Endothelial cell of umbilical vein (primary cell): ENCODE data around the gene TSPAN14. TPM values are rescaled to one million over a fixed set of nuclear protein-coding genes. Genes with fewer than 3 reads are reported as not detected.

Experiments
- BruUV-seq: library from RNA; stranded (reverse); fragments of 400-500 nt; replicated peaks from 2 replicates; lab custom pipeline; 2021; lab: Mats Ljungman, UMichigan
- CTCF ChIA-PET: fragments of 300-600, 350-600 bp; sonication (Branson Sonifier 250); formaldehyde crosslinking; loops from one replicate; lab custom pipeline; 2021; ENCODE audit warnings: antibody characterized with exemption, inconsistent platforms; lab: Charles Lee
- POLR2A ChIA-PET: fragments of 300-600, 350-600 bp; sonication (Branson Sonifier 250); formaldehyde crosslinking; loops from one replicate; lab custom pipeline; 2021; ENCODE audit warnings: antibody characterized with exemption, inconsistent platforms; lab: Charles Lee
- DNase-seq: peaks from one replicate; pipeline ENCODE4 v3.0.0-alpha.2; 2011; ENCODE audit warnings: low read depth, low spot score
- FAIRE-seq: peaks from 2 replicates; lab custom pipeline; 2011; peaks lifted over from hg19 to GRCh38; lab: Jason Lieb, UNC
- H2AFZ ChIP-seq: 2 replicates; pipeline ENCODE4 v1.6.0; 2012; ENCODE audit warnings: low read depth, low read length, control low read depth, inconsistent platforms
- H3K27ac ChIP-seq: 2 replicates; pipeline ENCODE4 v1.5.1; 2011; ENCODE audit warnings: low read depth, mild to moderate bottlenecking, control low read depth, low read length, moderate library complexity; ENCODE audit not compliant: insufficient read depth
- H3K27me3 ChIP-seq, 2 experiments: 2 replicates each; pipeline versions ENCODE4 v1.6.0 to v1.6.1; 2011; ENCODE audit warnings: low read length in 2 of 2, mixed read lengths in 1 of 2; ENCODE audit not compliant: control insufficient read depth in 2 of 2, insufficient read depth in 2 of 2
- H3K36me3 ChIP-seq, 2 experiments: 2 replicates in 1 of 2; 3 replicates in 1 of 2; pipeline ENCODE4 v1.5.1; 2011; ENCODE audit warnings: low read length in 2 of 2, mild to moderate bottlenecking in 1 of 2, moderate library complexity in 1 of 2; ENCODE audit not compliant: control insufficient read depth in 2 of 2, insufficient read depth in 2 of 2; ENCODE audit errors: extremely low read depth in 1 of 2
- H3K4me1 ChIP-seq: 3 replicates; pipeline ENCODE4 v1.5.1; 2011; ENCODE audit warnings: mild to moderate bottlenecking, low read length; ENCODE audit not compliant: control insufficient read depth, insufficient read depth; ENCODE audit errors: extremely low read depth
- H3K4me2 ChIP-seq: 2 replicates; pipeline ENCODE4 v1.6.1; 2011; ENCODE audit warnings: low read length, control low read depth, mixed read lengths; ENCODE audit not compliant: insufficient read depth
- H3K4me3 ChIP-seq, 3 experiments: fragments of 200-600 bp in 1 of 3; sonication (generic), shearing (Covaris generic) in 1 of 3; replicated peaks in 1 of 3; 2 replicates each; pipeline ENCODE4 v1.5.1; 2011 to 2016; ENCODE audit warnings: control low read depth in 3 of 3, low read length in 3 of 3, mild to moderate bottlenecking in 2 of 3, inconsistent platforms in 1 of 3, low read depth in 1 of 3, moderate library complexity in 1 of 3; ENCODE audit not compliant: insufficient read depth in 1 of 3
- H3K79me2 ChIP-seq: 2 replicates; pipeline ENCODE4 v1.6.0; 2012; ENCODE audit warnings: low read length, inconsistent platforms; ENCODE audit not compliant: control insufficient read depth, insufficient read depth
- H3K9ac ChIP-seq: replicated peaks from 2 replicates; pipeline ENCODE3; 2011; ENCODE audit warnings: low read length, control low read depth; ENCODE audit not compliant: insufficient read depth; ENCODE audit errors: extremely low read depth
- H3K9me1 ChIP-seq: replicated peaks from 3 replicates; pipeline ENCODE4 v1.6.0; 2011; ENCODE audit warnings: mild to moderate bottlenecking, low read length; ENCODE audit not compliant: control insufficient read depth, insufficient read depth; ENCODE audit errors: extremely low read depth
- H3K9me3 ChIP-seq: replicated peaks from 2 replicates; pipeline ENCODE4 v1.5.1; 2012; ENCODE audit warnings: low read length, inconsistent platforms; ENCODE audit not compliant: control insufficient read depth, insufficient read depth
- H4K20me1 ChIP-seq: replicated peaks from 2 replicates; pipeline ENCODE3; 2011; ENCODE audit warnings: mild to moderate bottlenecking, low read length; ENCODE audit not compliant: control insufficient read depth, insufficient read depth; ENCODE audit errors: extremely low read depth
- EZH2 ChIP-seq: IDR thresholded peaks from 2 replicates; pipeline ENCODE4 v1.6.1; 2012; ENCODE audit warnings: borderline replicate concordance, low read depth, mild to moderate bottlenecking, moderate library complexity, low read length, inconsistent platforms; ENCODE audit not compliant: severe bottlenecking
- FOS ChIP-seq: IDR thresholded peaks from 2 replicates; pipeline ENCODE4 v1.6.1; 2011; ENCODE audit warnings: mild to moderate bottlenecking, low read length, moderate library complexity, borderline replicate concordance; ENCODE audit not compliant: insufficient read depth
- GATA2 ChIP-seq: IDR thresholded peaks from 2 replicates; pipeline ENCODE4 v1.7.0; 2011; ENCODE audit warnings: low read depth, mild to moderate bottlenecking, moderate library complexity, mixed read lengths, low read length; ENCODE audit not compliant: insufficient read length, insufficient read depth
- JUN ChIP-seq: IDR thresholded peaks from 2 replicates; pipeline ENCODE4 v1.6.1; 2011; ENCODE audit warnings: borderline replicate concordance, low read depth; ENCODE audit not compliant: insufficient read length, insufficient read depth
- MYC ChIP-seq: IDR thresholded peaks from one replicate; pipeline ENCODE4 v1.6.1; 2011; ENCODE audit warnings: mild to moderate bottlenecking, low read depth, low read length
- POLR2A ChIP-seq: IDR thresholded peaks from 2 replicates; pipeline ENCODE4 v1.6.1; 2012; ENCODE audit warnings: low read depth, mild to moderate bottlenecking, control low read depth, low read length
- POLR2AphosphoS5 ChIP-seq: IDR thresholded peaks from 2 replicates; pipeline ENCODE4 v1.6.1; 2012; ENCODE audit warnings: low read depth, mild to moderate bottlenecking, control low read depth, low read length, moderate library complexity; ENCODE audit not compliant: insufficient read depth
- dilution Hi-C: fragments of 300-500 bp; cut with MboI; formaldehyde crosslinking; loops from one replicate; pipeline ENCODE4 v1.15.0; 2019; ENCODE audit warnings: low sequenced_read_pairs; ENCODE audit not compliant: extremely low pct_ligation_motif_present
- intact Hi-C: fragments of 100-400 bp; cut with micrococcal nuclease; formaldehyde crosslinking; loops from one replicate; pipeline ENCODE4 v1.10.0; 2022
- polyA plus RNA-seq, 4 experiments: library from polyadenylated mRNA; depleted of rRNA in 3 of 4; stranded (reverse) in 3 of 4; unstranded in 1 of 4; fragments of >200 nt; gene quantifications; 2 replicates each; pipeline versions ENCODE4 v1.2.1 to v1.2.3, GENCODE V29; 2011 to 2012; ENCODE audit warnings: missing spikeins in 1 of 4
- total RNA-seq: library from RNA; stranded (reverse); gene quantifications from 2 replicates; pipeline ENCODE4 v1.2.3, GENCODE V29; 2021
- TF ChIP-seq, protein P1 (sequence below): IDR thresholded peaks from 2 replicates; pipeline ENCODE4 v1.6.1; 2011; ENCODE audit not compliant: insufficient read depth, insufficient read length
- TF ChIP-seq, protein P2 (sequence below), 2 donors: IDR thresholded peaks; 1 replicate in 1 of 2; 2 replicates in 1 of 2; pipeline ENCODE4 v1.5.1; 2011; ENCODE audit warnings: low read length in 2 of 2, mild to moderate bottlenecking in 2 of 2, moderate library complexity in 2 of 2, control low read depth in 1 of 2, inconsistent platforms in 1 of 2, low read depth in 1 of 2; ENCODE audit not compliant: insufficient read depth in 1 of 2; ENCODE audit errors: extremely low read depth in 1 of 2

Gene TSPAN14
- total and polyA plus RNA-seq, 2 donors (not counting 3 experiments of a cell fraction or from before 2014, with no cell fraction given): 210 to 242 TPM

DNA sequence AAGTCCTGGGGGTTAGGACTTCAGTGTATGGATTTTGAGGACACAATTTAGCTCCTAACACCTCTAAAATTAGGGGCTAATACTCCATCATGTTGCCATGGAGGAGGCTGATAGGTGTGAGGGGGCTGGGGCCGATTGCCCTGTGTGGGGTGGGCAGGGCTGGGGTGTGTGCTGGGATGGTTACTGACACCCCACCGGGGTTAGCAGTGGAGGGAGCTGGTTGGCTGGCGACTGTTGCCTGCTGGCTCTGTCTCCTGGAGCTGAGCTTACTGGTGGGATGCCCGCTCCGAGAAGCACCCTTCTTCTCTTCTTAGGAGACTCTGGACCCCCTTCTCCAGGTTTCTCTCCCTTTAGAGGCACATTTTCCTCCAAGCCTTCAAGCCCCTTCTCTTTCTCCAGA is 61.4 kb downstream of the TSPAN14 start:
- no peaks in the 10 kb centered on the region for H3K9me3 ChIP-seq
- DNase-seq (no peak), FAIRE-seq (no peak)
- TF ChIP-seq, protein P1, sequence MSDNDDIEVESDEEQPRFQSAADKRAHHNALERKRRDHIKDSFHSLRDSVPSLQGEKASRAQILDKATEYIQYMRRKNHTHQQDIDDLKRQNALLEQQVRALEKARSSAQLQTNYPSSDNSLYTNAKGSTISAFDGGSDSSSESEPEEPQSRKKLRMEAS: no peak
- TF ChIP-seq, protein P2, sequence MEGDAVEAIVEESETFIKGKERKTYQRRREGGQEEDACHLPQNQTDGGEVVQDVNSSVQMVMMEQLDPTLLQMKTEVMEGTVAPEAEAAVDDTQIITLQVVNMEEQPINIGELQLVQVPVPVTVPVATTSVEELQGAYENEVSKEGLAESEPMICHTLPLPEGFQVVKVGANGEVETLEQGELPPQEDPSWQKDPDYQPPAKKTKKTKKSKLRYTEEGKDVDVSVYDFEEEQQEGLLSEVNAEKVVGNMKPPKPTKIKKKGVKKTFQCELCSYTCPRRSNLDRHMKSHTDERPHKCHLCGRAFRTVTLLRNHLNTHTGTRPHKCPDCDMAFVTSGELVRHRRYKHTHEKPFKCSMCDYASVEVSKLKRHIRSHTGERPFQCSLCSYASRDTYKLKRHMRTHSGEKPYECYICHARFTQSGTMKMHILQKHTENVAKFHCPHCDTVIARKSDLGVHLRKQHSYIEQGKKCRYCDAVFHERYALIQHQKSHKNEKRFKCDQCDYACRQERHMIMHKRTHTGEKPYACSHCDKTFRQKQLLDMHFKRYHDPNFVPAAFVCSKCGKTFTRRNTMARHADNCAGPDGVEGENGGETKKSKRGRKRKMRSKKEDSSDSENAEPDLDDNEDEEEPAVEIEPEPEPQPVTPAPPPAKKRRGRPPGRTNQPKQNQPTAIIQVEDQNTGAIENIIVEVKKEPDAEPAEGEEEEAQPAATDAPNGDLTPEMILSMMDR (IDR thresholded peaks at IDR 0.05; ENCODE audit: extremely low read depth in 1 of 2, insufficient read depth in 1 of 2, low read depth in 1 of 2, low read length in 2 of 2): no peak
- TF ChIP-seq MYC (no peak), EZH2 (no peak), JUN (no peak)
- no peaks in the 10 kb centered on the region for H4K20me1 ChIP-seq
- POLR2A ChIA-PET: no interaction called here
- no peak overlapping the region for H3K4me2 ChIP-seq
- H3K4me1 ChIP-seq: peaks cover 11% of the 10 kb centered on the region
- CTCF ChIA-PET: interaction anchor here (1.6 to 21.9 kb wide), 2 partner anchors 12 to 56 kb away, joined by 3 to 1118 read pairs; partner anchors contain the start of gene TSPAN14
- peaks cover 30% of the 10 kb centered on the region for H3K79me2 ChIP-seq
- no peaks in the 10 kb centered on the region for H3K27me3 ChIP-seq
- peaks cover 49 to 69% of the 10 kb centered on the region in 2 experiments for H3K36me3 ChIP-seq
- H3K27ac ChIP-seq: no peak overlapping the region
- no peak overlapping the region for H2AFZ ChIP-seq
- dilution Hi-C loops: no loop called here
- intact Hi-C loops: no loop called here
- H3K9me1 ChIP-seq: no peaks in the 10 kb centered on the region
- H3K4me3 ChIP-seq: no peak overlapping the region
- BruUV-seq: no TSS peak
- no peak overlapping the region for H3K9ac ChIP-seq

DNA sequence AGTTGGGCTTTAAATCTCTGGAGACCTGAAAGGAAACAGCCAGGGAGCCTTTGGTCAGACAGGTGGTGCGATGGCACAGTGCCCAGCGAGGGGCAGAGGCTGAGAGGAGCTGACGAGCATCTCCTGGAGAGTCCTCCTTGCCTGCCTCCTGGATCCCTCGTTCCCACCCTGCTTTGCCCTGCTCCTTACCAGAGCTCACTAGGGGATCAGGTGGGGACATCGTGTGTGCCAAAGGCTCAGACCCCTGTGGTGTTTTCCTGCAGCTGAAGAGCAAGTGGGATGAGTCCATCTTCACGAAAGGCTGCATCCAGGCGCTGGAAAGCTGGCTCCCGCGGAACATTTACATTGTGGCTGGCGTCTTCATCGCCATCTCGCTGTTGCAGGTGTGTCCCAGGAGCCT is 61.8 kb downstream of the TSPAN14 start:
- no TSS peak for BruUV-seq
- peaks cover 54 to 72% of the 10 kb centered on the region in 2 experiments for H3K36me3 ChIP-seq
- H3K79me2 ChIP-seq: peaks cover 28% of the 10 kb centered on the region
- H3K9ac ChIP-seq: no peak overlapping the region
- peaks cover 7% of the 10 kb centered on the region for H3K4me1 ChIP-seq
- POLR2A ChIA-PET: no interaction called here
- H3K4me2 ChIP-seq: no peak overlapping the region
- H3K27ac ChIP-seq: no peak overlapping the region
- DNase-seq (no peak), FAIRE-seq (no peak)
- dilution Hi-C loops (no loop called here), intact Hi-C loops (no loop called here)
- no peak for TF ChIP-seq GATA2
- TF ChIP-seq EZH2: no peak
- TF ChIP-seq, protein P2 (IDR thresholded peaks at IDR 0.05; ENCODE audit: extremely low read depth in 1 of 2, insufficient read depth in 1 of 2, low read depth in 1 of 2, low read length in 2 of 2): no peak
- TF ChIP-seq, protein P1: no peak
- TF ChIP-seq FOS: no peak
- TF ChIP-seq POLR2A: no peak
- TF ChIP-seq POLR2AphosphoS5: no peak
- TF ChIP-seq JUN: no peak
- no peak for TF ChIP-seq MYC
- no peaks in the 10 kb centered on the region for H3K9me1 ChIP-seq
- no peaks in the 10 kb centered on the region for H4K20me1 ChIP-seq
- no peaks in the 10 kb centered on the region for H3K9me3 ChIP-seq
- CTCF ChIA-PET: interaction anchor here (1.6 to 21.9 kb wide), 2 partner anchors 12 to 56 kb away, joined by 3 to 1118 read pairs; partner anchors contain the start of gene TSPAN14
- H3K4me3 ChIP-seq: no peak overlapping the region
- no peaks in the 10 kb centered on the region for H3K27me3 ChIP-seq
- no peak overlapping the region for H2AFZ ChIP-seq
